ENCODE measurements around the gene TOM1.
A peak's percentile ranks its signal among the peaks of the same experiment; 100 is the strongest.

The TOM1 gene

DNA sequence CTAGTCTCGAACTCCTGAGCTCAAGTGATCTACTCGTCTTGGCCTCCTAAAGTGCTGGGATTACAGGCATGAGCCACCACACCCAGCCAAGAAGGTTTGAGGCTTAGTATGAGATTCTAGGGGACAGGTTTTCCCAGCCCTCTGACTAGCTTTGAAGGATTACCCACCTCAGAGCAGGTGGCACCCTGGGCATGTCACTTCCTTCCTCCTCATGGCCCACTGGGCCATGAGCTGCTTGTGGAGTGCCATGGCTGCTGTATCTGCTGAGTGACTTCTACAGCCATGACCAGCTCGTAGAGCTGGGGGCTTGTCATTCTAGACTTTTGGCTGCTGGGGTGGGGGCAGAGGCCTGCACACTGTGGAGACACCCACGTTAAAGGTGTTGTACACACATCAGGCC is 25.1 kb downstream of the TOM1 start:
- DNase-seq = no peak

GRCh38 chr22:35325209-35325608 is 25.5 kb downstream of the TOM1 start:
- no peak for DNase-seq

DNA sequence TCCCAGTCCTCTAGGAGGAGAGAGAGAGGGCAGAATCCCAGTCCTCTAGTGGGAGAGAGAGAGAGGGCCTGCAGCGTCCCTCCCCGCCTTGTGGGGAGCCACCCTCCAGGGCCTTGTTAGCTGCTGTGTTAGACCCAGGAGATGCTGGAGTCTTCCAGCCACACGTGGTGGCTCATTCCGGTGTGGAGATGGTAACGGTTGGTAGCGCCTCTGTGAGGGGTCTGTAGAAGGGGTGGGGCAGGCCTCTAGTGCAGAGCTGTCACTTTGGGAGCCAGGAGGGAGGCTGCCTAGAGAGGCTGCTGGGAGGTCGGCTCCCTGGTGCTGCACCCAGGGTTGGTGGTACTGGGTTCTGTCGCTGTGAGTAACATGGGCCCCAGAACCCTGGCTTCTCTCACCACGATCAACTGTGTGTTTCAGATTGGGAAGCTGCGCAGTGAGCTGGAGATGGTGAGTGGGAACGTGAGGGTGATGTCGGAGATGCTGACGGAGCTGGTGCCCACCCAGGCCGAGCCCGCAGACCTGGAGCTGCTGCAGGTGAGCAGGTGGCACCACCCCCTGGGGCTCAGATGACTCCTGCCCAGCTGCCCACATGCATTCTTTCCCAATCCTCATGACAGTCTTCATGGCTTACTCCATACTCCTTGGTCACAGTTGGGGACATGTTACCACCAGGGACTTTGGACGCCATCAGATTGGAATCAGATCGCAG is 27.3 kb downstream of the TOM1 start:
- no peak for DNase-seq

- no peak for DNase-seq
Measured at GRCh38 chr22:35327690-35328471, 28.2 kb downstream of the TOM1 start.

- no peak for DNase-seq
Measured at GRCh38 chr22:35328472-35328885, 28.8 kb downstream of the TOM1 start.

GRCh38 chr22:35329114-35329847 is 29.6 kb downstream of the TOM1 start:
- DNase-seq = no peak

DNA sequence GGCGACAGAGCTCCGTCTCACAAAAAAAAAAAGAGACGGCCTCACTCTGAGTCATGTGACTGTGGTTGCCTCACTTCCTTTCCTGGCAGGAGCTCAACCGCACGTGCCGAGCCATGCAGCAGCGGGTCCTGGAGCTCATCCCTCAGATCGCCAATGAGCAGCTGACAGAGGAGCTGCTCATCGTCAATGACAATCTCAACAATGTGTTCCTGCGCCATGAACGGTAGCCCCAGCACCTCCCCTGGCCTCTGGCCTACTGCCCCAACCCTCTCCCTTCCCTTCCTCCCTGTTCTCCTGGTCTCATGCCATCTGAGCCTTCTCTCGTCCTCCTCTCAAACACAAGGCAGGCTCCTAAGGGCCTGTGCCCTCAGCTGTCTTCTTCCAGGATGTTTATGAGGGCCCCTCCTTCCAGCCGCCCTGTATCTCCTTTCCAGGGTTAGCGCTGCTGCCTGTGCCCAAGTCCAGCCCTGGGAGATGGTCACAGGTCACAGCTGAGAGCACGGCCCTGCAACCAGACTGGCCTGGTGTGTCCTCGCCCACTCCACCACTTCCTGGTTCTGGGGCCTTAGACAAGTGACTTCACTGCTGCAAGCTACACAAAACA is 30.7 kb downstream of the TOM1 start:
- DNase-seq = no peak

GRCh38 chr22:35332278-35332677 is 32.6 kb downstream of the TOM1 start:
- DNase-seq = no peak

DNA sequence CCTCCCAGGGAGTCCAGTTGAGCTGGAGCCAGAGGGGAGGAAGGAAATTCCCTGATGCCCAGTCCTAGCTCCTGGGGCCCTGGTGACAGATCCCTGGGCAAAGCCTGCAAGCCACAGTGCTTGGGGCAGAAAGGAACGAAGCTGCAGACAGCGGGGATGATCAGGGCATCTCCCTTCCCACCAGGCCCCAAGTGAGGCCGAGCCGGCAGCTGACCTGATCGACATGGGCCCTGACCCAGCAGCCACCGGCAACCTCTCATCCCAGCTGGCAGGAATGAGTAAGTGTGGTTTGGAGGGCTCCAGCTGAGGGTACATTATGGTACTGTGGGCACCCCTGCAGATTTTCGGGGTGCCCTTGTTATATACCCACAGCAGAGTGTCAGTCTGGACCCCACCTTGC is 33.5 kb downstream of the TOM1 start:
- no peak for DNase-seq

GRCh38 chr22:35334004-35334403 is 34.3 kb downstream of the TOM1 start:
- DNase-seq = peak in 1 of 2 experiments; percentile 23

DNA sequence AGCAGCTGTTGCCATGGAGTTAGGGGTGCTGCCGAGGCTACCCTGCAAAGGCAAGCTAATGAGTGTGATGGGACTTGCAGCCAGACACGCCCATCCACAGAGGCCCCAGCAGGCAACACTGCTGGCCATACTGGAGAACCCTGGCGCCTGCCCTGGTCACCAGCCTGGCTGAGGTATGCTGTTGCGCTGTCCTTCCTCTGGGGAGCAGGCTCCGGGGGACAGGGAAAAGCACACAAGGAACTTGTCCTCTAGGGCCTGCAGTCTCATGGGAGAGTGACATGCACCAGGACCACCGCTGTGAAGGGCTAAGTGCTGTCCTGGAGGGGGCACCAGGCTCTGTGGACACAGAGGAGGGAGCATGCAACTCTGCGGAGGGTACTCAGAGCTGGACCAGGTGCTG is 35.8 kb downstream of the TOM1 start:
- no peak for DNase-seq

DNA sequence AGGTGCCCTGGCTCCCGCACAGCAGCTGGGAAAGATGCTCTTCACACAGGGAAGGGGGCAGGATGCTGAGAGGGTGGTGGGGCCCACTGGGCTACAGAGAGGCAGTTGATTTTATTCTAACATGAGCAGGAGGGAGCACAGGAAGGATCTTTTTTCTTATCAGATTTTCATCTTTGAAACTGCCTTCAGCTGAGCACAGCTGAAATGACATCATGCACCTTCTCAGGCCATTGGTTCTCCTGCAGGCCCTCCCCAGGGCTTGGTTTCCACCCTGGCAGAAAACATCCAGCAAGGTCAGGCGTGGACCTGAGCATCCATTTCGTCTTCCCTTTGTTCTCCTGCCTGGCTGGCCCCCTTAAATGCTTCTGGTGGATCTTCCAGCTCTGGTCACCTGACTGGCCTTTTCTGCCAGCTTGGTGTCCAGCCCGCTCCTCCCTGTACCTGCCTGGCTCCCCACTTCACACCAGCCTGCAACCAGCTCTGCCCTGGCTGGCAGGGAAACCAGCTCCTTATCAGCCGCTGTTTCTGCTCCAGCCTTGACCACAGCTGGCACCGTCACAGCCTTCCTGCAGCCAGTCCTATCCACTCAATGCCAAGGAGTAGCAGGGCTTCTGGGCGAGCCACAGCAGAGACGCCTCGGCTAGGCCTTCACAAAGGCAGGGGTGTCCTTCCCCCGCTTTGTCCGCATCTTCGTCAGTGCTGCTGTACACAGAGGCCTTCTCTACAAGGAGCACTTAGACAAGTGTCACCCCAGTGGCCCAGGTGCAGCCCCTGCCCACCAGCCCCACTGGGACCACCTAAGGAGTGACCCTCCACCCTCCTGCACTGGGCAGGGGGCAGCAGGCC is 36.5 kb downstream of the TOM1 start:
- DNase-seq = no peak

- peak; percentile 14 to 47 for DNase-seq
Measured at GRCh38 chr22:35337932-35338331, 38.2 kb downstream of the TOM1 start.

DNA sequence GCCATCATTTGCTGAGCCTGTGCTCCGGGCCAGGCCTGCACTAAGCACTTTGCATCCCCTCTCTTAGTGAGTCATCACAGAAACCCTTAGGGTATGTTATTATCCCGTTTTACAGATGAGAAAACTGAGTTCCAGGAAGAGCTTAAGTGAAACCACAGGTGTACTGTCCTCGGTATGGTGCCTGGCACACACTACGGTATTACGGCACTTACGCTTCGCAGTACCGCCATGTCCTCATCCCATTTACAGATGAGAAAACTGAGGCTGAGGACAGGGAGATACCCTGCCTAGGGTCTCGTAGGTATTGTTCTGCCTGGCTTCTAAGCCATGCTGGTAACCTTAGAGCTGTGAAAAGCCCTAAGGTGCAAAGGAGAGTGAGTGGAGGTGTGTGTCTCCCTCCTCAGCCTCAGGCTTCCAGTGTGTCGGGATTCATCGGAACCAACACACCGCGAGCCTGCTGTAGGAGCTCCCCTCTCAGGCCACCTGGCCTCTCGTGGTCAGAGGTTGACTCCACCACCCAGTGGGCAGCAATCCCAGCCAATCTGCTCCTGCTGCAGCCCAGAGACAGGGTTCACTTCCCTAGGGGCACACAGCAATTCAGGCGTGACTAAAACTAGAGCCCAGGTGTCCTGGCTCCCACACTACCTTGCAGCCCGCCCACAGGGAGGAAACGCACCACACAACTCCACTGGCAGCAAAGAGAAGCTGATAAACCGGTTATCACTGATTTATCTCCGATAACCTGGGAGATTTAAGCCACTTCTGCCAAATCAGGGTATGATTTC is 41.6 kb downstream of the TOM1 start:
- DNase-seq = no peak

DNA sequence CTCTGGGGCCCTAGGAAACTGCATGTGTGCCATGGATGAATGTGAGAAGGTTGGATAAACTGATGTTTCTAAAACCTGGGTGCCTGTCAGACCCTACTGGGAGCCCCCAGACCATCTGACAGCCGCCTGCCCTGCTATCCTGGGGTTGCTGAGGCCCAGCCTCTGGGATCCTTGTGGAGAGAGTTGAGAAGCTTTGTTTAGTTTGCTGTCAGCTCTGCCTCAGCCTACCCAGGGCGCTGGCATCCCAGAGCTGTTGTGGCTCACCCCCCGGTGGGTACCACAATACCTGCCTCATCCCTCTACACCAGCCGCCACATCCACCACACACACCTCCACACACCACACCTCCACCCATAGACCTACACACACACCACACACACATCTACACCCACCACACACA is 42.7 kb downstream of the TOM1 start:
- no peak for DNase-seq

- no peak for DNase-seq
Measured at GRCh38 chr22:35343664-35344550, 44.2 kb downstream of the TOM1 start.

- no peak for DNase-seq
Measured at GRCh38 chr22:35344956-35345690, 45.4 kb downstream of the TOM1 start.

GRCh38 chr22:35345808-35346505 is 46.3 kb downstream of the TOM1 start:
- DNase-seq = no peak

DNA sequence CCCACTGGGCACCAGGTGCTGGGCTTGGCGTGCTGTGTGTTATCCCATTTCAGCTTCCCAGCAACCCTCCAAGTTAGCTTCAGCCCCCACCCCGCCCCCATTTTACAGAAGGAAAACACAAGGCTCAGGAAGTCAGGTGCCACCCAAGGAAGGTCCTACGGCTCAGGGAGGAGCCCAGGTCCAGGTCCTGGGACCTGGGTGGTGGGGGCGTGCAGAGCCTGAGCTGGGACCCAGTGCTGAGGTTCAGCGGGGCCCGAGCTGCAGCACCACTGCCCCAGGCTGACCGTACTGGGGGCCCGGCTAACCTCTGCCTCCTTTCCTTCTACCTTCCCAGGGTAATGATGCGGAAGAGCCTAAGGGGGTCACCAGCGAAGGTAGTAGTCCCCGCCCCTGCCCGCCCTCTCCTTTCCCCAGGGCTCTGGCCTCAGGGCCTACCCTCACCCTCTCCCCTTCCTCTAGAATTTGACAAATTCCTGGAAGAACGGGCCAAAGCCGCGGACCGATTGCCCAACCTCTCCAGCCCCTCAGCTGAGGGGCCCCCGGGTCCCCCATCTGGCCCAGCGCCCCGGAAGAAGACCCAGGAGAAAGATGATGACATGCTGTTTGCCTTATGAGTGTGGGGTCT is 47.0 kb downstream of the TOM1 start:
- no peak for DNase-seq

Data from NCI-H524 (cell line).